Mucosa of gallbladder (tissue), 1 donor: ENCODE results near the gene VPS4A. TPM values are rescaled to one million over a fixed set of nuclear protein-coding genes. Genes with fewer than 3 reads are reported as not detected.
A peak's percentile ranks its signal among the peaks of the same experiment; 100 is the strongest.
"Not testable (repeated sequence)": the region's sequence is repeated elsewhere in the genome, so short reads cannot be mapped to it uniquely, and the experiment has no call there.

Source experiments
- DNase-seq: peaks from one replicate; pipeline ENCODE4 v3.0.0-alpha.2; 2020; ENCODE audit warnings: low spot score
- total RNA-seq: library from RNA; stranded (reverse); gene quantifications from one replicate; pipeline ENCODE4 v1.2.1, GENCODE V29; 2021
- donor health status: DM: no; HTN: no; CAD: no.

The VPS4A gene
- 29.8 TPM for total RNA-seq

GRCh38 chr16:69310653-69311532 is at the start of gene VPS4A:
Gene VPS4A, plus strand, starts transcription at chr16:69311350. Its CDS starts 162 bp downstream, at chr16:69311512.
- DNase-seq: peak; percentile 96

- DNase-seq: no peak
These were observed 44.7 kb upstream of the VPS4A start for GRCh38 chr16:69266334-69267063.

GRCh38 chr16:69267633-69268032 is 43.5 kb upstream of the VPS4A start:
- no peak for DNase-seq

GRCh38 chr16:69270395-69270794 is 40.8 kb upstream of the VPS4A start:
- DNase-seq: no peak

GRCh38 chr16:69270831-69271230 is 40.3 kb upstream of the VPS4A start:
- DNase-seq: no peak

GRCh38 chr16:69273009-69273408 is 38.1 kb upstream of the VPS4A start:
- DNase-seq: no peak

- no peak for DNase-seq
These were observed 36.4 kb upstream of the VPS4A start for GRCh38 chr16:69274699-69275235.

- peak; percentile 33 for DNase-seq
These were observed 34.7 kb upstream of the VPS4A start for GRCh38 chr16:69276148-69277115.

GRCh38 chr16:69277413-69277812 is 33.7 kb upstream of the VPS4A start:
- DNase-seq: no peak

- DNase-seq: no peak
These were observed 27.3 kb upstream of the VPS4A start for GRCh38 chr16:69283851-69284250.

- no peak for DNase-seq
These were observed 25.9 kb upstream of the VPS4A start for GRCh38 chr16:69285240-69285639.

- DNase-seq: peak; percentile 49
These were observed 24.0 kb upstream of the VPS4A start for GRCh38 chr16:69286941-69287713.

GRCh38 chr16:69291657-69292056 is 19.5 kb upstream of the VPS4A start:
- not testable (repeated sequence) for DNase-seq

GRCh38 chr16:69293401-69293800 is 17.7 kb upstream of the VPS4A start:
- DNase-seq: no peak

- no peak for DNase-seq
These were observed 17.1 kb upstream of the VPS4A start for GRCh38 chr16:69294051-69294450.

GRCh38 chr16:69296771-69297170 is 14.4 kb upstream of the VPS4A start:
- DNase-seq: not testable (repeated sequence)

- no peak for DNase-seq
These were observed 12.9 kb upstream of the VPS4A start for GRCh38 chr16:69298261-69298660.

- no peak for DNase-seq
These were observed 10.0 kb upstream of the VPS4A start for GRCh38 chr16:69301187-69301586.

GRCh38 chr16:69301861-69302260 is 9.3 kb upstream of the VPS4A start:
- no peak for DNase-seq

GRCh38 chr16:69302301-69302700 is 8.8 kb upstream of the VPS4A start:
- DNase-seq: no peak

GRCh38 chr16:69306031-69306430 is 5.1 kb upstream of the VPS4A start:
- no peak for DNase-seq
